Pancreas (tissue), 10 donors: ENCODE data around the gene IGFBP2. TPM values are rescaled to one million over a fixed set of nuclear protein-coding genes. Genes with fewer than 3 reads are reported as not detected.
A peak's percentile ranks its signal among the peaks of the same experiment; 100 is the strongest.

Experiments used
- ATAC-seq, 4 donors: fragments of 200-7000 bp; cut with Tn5 transposase; one replicate each; pipeline versions ENCODE4 v1.8.0 to v1.9.1; 2020; ENCODE audit warnings: mild to moderate bottlenecking in 4 of 4, moderate library complexity in 4 of 4
- DNase-seq, 6 donors: peaks; one replicate each; pipeline ENCODE4 v3.0.0-alpha.2; 2020
- FAIRE-seq: peaks from 2 replicates; lab custom pipeline; 2012; peaks lifted over from hg19 to GRCh38; lab: Jason Lieb, UNC
- H3K27ac ChIP-seq, 4 donors: fragments of 200-600 bp; sonication (generic); 1 replicate in 3 of 4; 2 replicates in 1 of 4; pipeline versions ENCODE4 v1.5.0 to v1.8.0; 2020
- H3K27me3 ChIP-seq, 4 donors: fragments of 200-600 bp; one replicate each; pipeline ENCODE4 v1.8.0; 2021
- H3K36me3 ChIP-seq, 3 donors: fragments of 200-600 bp; sonication (generic) in 1 of 3; one replicate each; pipeline versions ENCODE4 v1.5.0 to v1.8.0; 2020 to 2021
- H3K4me1 ChIP-seq, 3 donors: fragments of 200-600 bp; one replicate each; pipeline ENCODE4 v1.8.0; 2021
- H3K4me3 ChIP-seq, 4 donors: fragments of 200-600 bp; sonication (generic) in 2 of 4; one replicate each; pipeline versions ENCODE4 v1.5.0 to v1.8.0; 2020 to 2021
- H3K9me3 ChIP-seq, 4 donors: fragments of 200-600 bp; one replicate each; pipeline ENCODE4 v1.8.0; 2021
- CTCF ChIP-seq, 4 donors: fragments of 200-600 bp; sonication (generic) in 3 of 4; IDR thresholded peaks; one replicate each; pipeline versions ENCODE4 v1.5.0 to v1.8.0; 2021; ENCODE audit warnings: antibody characterized with exemption in 4 of 4
- WGBS, 2 donors: extraction: QIAGEN DNeasy Blood & Tissue Kit; methylation state at CpG; one replicate each; pipeline ENCODE4 v1.1.7; 2013; 5-methylcytosine and 5-hydroxymethylcytosine counted together
- intact Hi-C, 3 donors: fragments of 100-400 bp; cut with DNase I; formaldehyde crosslinking; loops; one replicate each; pipeline versions ENCODE4 v1.11.1 to v1.14.2; 2022
- polyA plus RNA-seq, 2 donors: library from polyadenylated mRNA; stranded (reverse); fragments of 200-250 nt; gene quantifications; one replicate each; pipeline ENCODE4 v1.2.3, GENCODE V29; 2013
- total RNA-seq, 6 donors: library from RNA; stranded (reverse); fragmentation: NEBNext Ultra II Directional in 4 of 6; extraction: Animal tissue kit (Norgen Biotek cat#: 25700) in 4 of 6; gene quantifications; one replicate each; pipeline versions ENCODE4 v1.2.1 to v1.2.4, GENCODE V29; 2021 to 2023
- donor health status: healthy with polysubstance abuse.
- donor health status: DM: no; HTN: no; CAD: no; lungs with moderate emphysema.
- donor health status: DM: no; HTN: no; CAD: no.
- donor health status: control.
- donor health status: control.
- donor health status: Bipolar disorder and iron deficiency.
- donor health status: DM: yes; HTN: yes; CAD: no.
- donor health status: DM: no; HTN: no; CAD: no.
- donor health status: DM: no; HTN: no; CAD: no.
- donor health status: DM: yes; HTN: yes; CAD: no.

Gene IGFBP2
- total RNA-seq (100 to 1,000 TPM in 4 of 6 donors, 10 to 100 TPM in 2; 76.3 to 211 (median 155) TPM), polyA plus RNA-seq (10 to 100 TPM; 43.1 to 56.5 TPM)

- ATAC-seq (peak; percentile 43 to 65 (median 52)), FAIRE-seq (no peak), DNase-seq (peak; percentile 62 to 83 (median 70))
- peaks cover 6 to 12% (median 12%) of the 10 kb centered on the region in 3 donors for H3K4me1 ChIP-seq
- 1% methylated on average over 47 to 69 of the region's 70 CpGs for whole genome bisulfite sequencing, 2 donors
- TF ChIP-seq CTCF (IDR thresholded peaks at IDR 0.05): no peak
- H3K27ac ChIP-seq: peak within 1 kb of the TSS; percentile 7 to 73 (median 41)
- H3K9me3 ChIP-seq: no peaks in the 10 kb centered on the region
- peak within 1 kb of the TSS; percentile 37 to 69 (median 56) for H3K4me3 ChIP-seq
- no peaks in the 10 kb centered on the region for H3K36me3 ChIP-seq
- H3K27me3 ChIP-seq: no peaks in the 10 kb centered on the region
- intact Hi-C loops: no loop called here
Measured at GRCh38 chr2:216632952-216633615, at the start of gene IGFBP2. IGFBP2 (plus strand) TSS chr2:216633420; CDS start chr2:216633524, 104 bp downstream.

GRCh38 chr2:216583606-216584005 lies 49.6 kb upstream of the IGFBP2 start:
- no peaks in the 10 kb centered on the region for H3K9me3 ChIP-seq
- intact Hi-C loops: no loop called here
- no peak overlapping the region for H3K27ac ChIP-seq
- 81 to 87% methylated on average over 5 of the region's 5 CpGs for WGBS, 2 donors
- H3K27me3 ChIP-seq: no peaks in the 10 kb centered on the region
- no peak overlapping the region for H3K4me3 ChIP-seq
- H3K36me3 ChIP-seq: no peaks in the 10 kb centered on the region
- TF ChIP-seq CTCF (IDR thresholded peaks at IDR 0.05): no peak
- no peak for ATAC-seq
- H3K4me1 ChIP-seq: no peaks in the 10 kb centered on the region
- DNase-seq: no peak
- FAIRE-seq: no peak

GRCh38 chr2:216584112-216584511 lies 49.1 kb upstream of the IGFBP2 start:
- no peaks in the 10 kb centered on the region for H3K9me3 ChIP-seq
- ATAC-seq: no peak
- TF ChIP-seq CTCF (IDR thresholded peaks at IDR 0.05): no peak
- H3K4me1 ChIP-seq: no peaks in the 10 kb centered on the region
- FAIRE-seq: no peak
- no peak for DNase-seq
- no peaks in the 10 kb centered on the region for H3K36me3 ChIP-seq
- 82 to 87% methylated on average over 8 of the region's 8 CpGs for WGBS, 2 donors
- no peak overlapping the region for H3K27ac ChIP-seq
- no peak overlapping the region for H3K4me3 ChIP-seq
- no peaks in the 10 kb centered on the region for H3K27me3 ChIP-seq
- intact Hi-C loops: no loop called here

- WGBS, 2 donors: 98 to 100% methylated on average over 1 of the region's 1 CpG
- no peak for TF ChIP-seq CTCF (IDR thresholded peaks at IDR 0.05)
- no peak overlapping the region for H3K4me3 ChIP-seq
- FAIRE-seq (no peak), ATAC-seq (no peak), DNase-seq (no peak)
- no peaks in the 10 kb centered on the region for H3K27me3 ChIP-seq
- intact Hi-C loops: no loop called here
- H3K27ac ChIP-seq: no peak overlapping the region
- H3K9me3 ChIP-seq: no peaks in the 10 kb centered on the region
- no peaks in the 10 kb centered on the region for H3K4me1 ChIP-seq
- no peaks in the 10 kb centered on the region for H3K36me3 ChIP-seq
Measured at GRCh38 chr2:216585441-216585840, 47.8 kb upstream of the IGFBP2 start.
